Stimulated activated effector memory CD8-positive, alpha-beta T cell treated with anti-CD3 and anti-CD28 coated beads, Interleukin-12 subunit alpha, Interleukin-12 subunit beta, amount 100 ng/mL, for 72 hours (primary cell): ENCODE results near the gene SPRY1.

Source experiments
- ATAC-seq: fragments of 150-1000 bp; cut with Tn5 transposase; 2 replicates; pipeline ENCODE4 v1.10.0; 2021
- DNase-seq, 2 donors: peaks; one replicate each; pipeline ENCODE4 v3.0.0; 2021 to 2022; ENCODE audit warnings: low spot score in 2 of 2
- H3K27ac Mint-ChIP-seq: one replicate; pipeline ENCODE4 v1.8.0; 2022; ENCODE audit warnings: mild to moderate bottlenecking, mixed read lengths
- H3K36me3 Mint-ChIP-seq: one replicate; pipeline ENCODE4 v1.8.0; 2022; ENCODE audit warnings: mild to moderate bottlenecking, mixed read lengths
- H3K4me1 Mint-ChIP-seq: one replicate; pipeline ENCODE4 v1.8.0; 2022; ENCODE audit warnings: mixed read lengths
- H3K4me3 Mint-ChIP-seq: one replicate; pipeline ENCODE4 v1.8.0; 2022; ENCODE audit warnings: mild to moderate bottlenecking, mixed read lengths
- H3K9me3 Mint-ChIP-seq: one replicate; pipeline ENCODE4 v1.8.0; 2022; ENCODE audit warnings: mixed read lengths

SPRY1 gene

GRCh38 chr4:123362103-123362502 lies 34.5 kb upstream of the SPRY1 start:
- no peak for DNase-seq
- Mint-ChIP-seq H3K9me3 (no peaks in the 10 kb centered on the region), H3K4me3 (no peak overlapping the region), H3K4me1 (no peaks in the 10 kb centered on the region), H3K27ac (no peak overlapping the region), H3K36me3 (no peaks in the 10 kb centered on the region)
- no peak for ATAC-seq

GRCh38 chr4:123363729-123364128 lies 32.9 kb upstream of the SPRY1 start:
- H3K9me3 Mint-ChIP-seq: no peaks in the 10 kb centered on the region
- no peak for ATAC-seq
- no peak overlapping the region for H3K27ac Mint-ChIP-seq
- no peaks in the 10 kb centered on the region for H3K4me1 Mint-ChIP-seq
- no peak for DNase-seq
- no peaks in the 10 kb centered on the region for H3K36me3 Mint-ChIP-seq
- H3K4me3 Mint-ChIP-seq: no peak overlapping the region

- H3K4me1 Mint-ChIP-seq: no peaks in the 10 kb centered on the region
- DNase-seq (no peak), ATAC-seq (no peak)
- no peak overlapping the region for H3K27ac Mint-ChIP-seq
- H3K36me3 Mint-ChIP-seq: no peaks in the 10 kb centered on the region
- no peak overlapping the region for H3K4me3 Mint-ChIP-seq
- H3K9me3 Mint-ChIP-seq: no peaks in the 10 kb centered on the region
These were observed 31.7 kb upstream of the SPRY1 start for GRCh38 chr4:123364906-123365305.

GRCh38 chr4:123365412-123365811 lies 31.2 kb upstream of the SPRY1 start:
- Mint-ChIP-seq H3K36me3 (no peaks in the 10 kb centered on the region), H3K9me3 (no peaks in the 10 kb centered on the region), H3K4me1 (no peaks in the 10 kb centered on the region), H3K27ac (no peak overlapping the region), H3K4me3 (no peak overlapping the region)
- DNase-seq (no peak), ATAC-seq (no peak)

- no peaks in the 10 kb centered on the region for H3K4me1 Mint-ChIP-seq
- DNase-seq: no peak
- no peak overlapping the region for H3K4me3 Mint-ChIP-seq
- no peak for ATAC-seq
- no peaks in the 10 kb centered on the region for H3K36me3 Mint-ChIP-seq
- H3K27ac Mint-ChIP-seq: no peak overlapping the region
- H3K9me3 Mint-ChIP-seq: no peaks in the 10 kb centered on the region
These were observed 30.3 kb upstream of the SPRY1 start for GRCh38 chr4:123366144-123366748.

- H3K27ac Mint-ChIP-seq: no peak overlapping the region
- ATAC-seq: no peak
- H3K36me3 Mint-ChIP-seq: no peaks in the 10 kb centered on the region
- no peak for DNase-seq
- no peaks in the 10 kb centered on the region for H3K4me1 Mint-ChIP-seq
- H3K9me3 Mint-ChIP-seq: no peaks in the 10 kb centered on the region
- no peak overlapping the region for H3K4me3 Mint-ChIP-seq
These were observed 17.8 kb upstream of the SPRY1 start for GRCh38 chr4:123378794-123379193.

GRCh38 chr4:123379392-123379791 lies 17.2 kb upstream of the SPRY1 start:
- DNase-seq (no peak), ATAC-seq (no peak)
- H3K9me3 Mint-ChIP-seq: no peaks in the 10 kb centered on the region
- H3K4me3 Mint-ChIP-seq: no peak overlapping the region
- no peaks in the 10 kb centered on the region for H3K36me3 Mint-ChIP-seq
- no peak overlapping the region for H3K27ac Mint-ChIP-seq
- H3K4me1 Mint-ChIP-seq: no peaks in the 10 kb centered on the region

- no peaks in the 10 kb centered on the region for H3K4me1 Mint-ChIP-seq
- no peak overlapping the region for H3K4me3 Mint-ChIP-seq
- H3K27ac Mint-ChIP-seq: no peak overlapping the region
- no peaks in the 10 kb centered on the region for H3K9me3 Mint-ChIP-seq
- ATAC-seq (peak; percentile 97), DNase-seq (no peak)
- no peaks in the 10 kb centered on the region for H3K36me3 Mint-ChIP-seq
These were observed 15.6 kb upstream of the SPRY1 start for GRCh38 chr4:123380728-123381716.

- no peak overlapping the region for H3K4me3 Mint-ChIP-seq
- H3K4me1 Mint-ChIP-seq: no peaks in the 10 kb centered on the region
- no peaks in the 10 kb centered on the region for H3K9me3 Mint-ChIP-seq
- H3K27ac Mint-ChIP-seq: no peak overlapping the region
- H3K36me3 Mint-ChIP-seq: no peaks in the 10 kb centered on the region
- DNase-seq (no peak), ATAC-seq (no peak)
These were observed 14.6 kb upstream of the SPRY1 start for GRCh38 chr4:123381996-123382395.

GRCh38 chr4:123383566-123383965 lies 13.0 kb upstream of the SPRY1 start:
- Mint-ChIP-seq H3K36me3 (no peaks in the 10 kb centered on the region), H3K4me3 (no peak overlapping the region), H3K4me1 (no peaks in the 10 kb centered on the region), H3K9me3 (no peaks in the 10 kb centered on the region), H3K27ac (no peak overlapping the region)
- no peak for ATAC-seq
- no peak for DNase-seq

GRCh38 chr4:123386609-123387008 lies 10.0 kb upstream of the SPRY1 start:
- H3K36me3 Mint-ChIP-seq: no peaks in the 10 kb centered on the region
- no peak for DNase-seq
- H3K4me3 Mint-ChIP-seq: no peak overlapping the region
- H3K9me3 Mint-ChIP-seq: no peaks in the 10 kb centered on the region
- no peak for ATAC-seq
- H3K4me1 Mint-ChIP-seq: no peaks in the 10 kb centered on the region
- no peak overlapping the region for H3K27ac Mint-ChIP-seq

- ATAC-seq (peak; percentile 24), DNase-seq (no peak)
These were observed 5.6 kb upstream of the SPRY1 start for GRCh38 chr4:123390846-123391456.

GRCh38 chr4:123393721-123394120 lies 2.9 kb upstream of the SPRY1 start:
- ATAC-seq (no peak), DNase-seq (no peak)
- no peak overlapping the region for H3K4me3 Mint-ChIP-seq
- peaks cover 6% of the 10 kb centered on the region for H3K4me1 Mint-ChIP-seq
- H3K27ac Mint-ChIP-seq: no peak overlapping the region
- no peaks in the 10 kb centered on the region for H3K9me3 Mint-ChIP-seq
- peaks cover 18% of the 10 kb centered on the region for H3K36me3 Mint-ChIP-seq

More at GRCh38 chr4:123390846-123391456, 5.6 kb upstream of the SPRY1 start:
- no peaks in the 10 kb centered on the region for H3K4me1 Mint-ChIP-seq
- no peaks in the 10 kb centered on the region for H3K9me3 Mint-ChIP-seq
- H3K36me3 Mint-ChIP-seq: no peaks in the 10 kb centered on the region
- no peak overlapping the region for H3K4me3 Mint-ChIP-seq
- no peak overlapping the region for H3K27ac Mint-ChIP-seq

GRCh38 chr4:123397144-123398065 lies 810 bp downstream of the SPRY1 start:
- DNase-seq: peak; percentile 27 to 70
- peak overlapping the region; percentile 86 for H3K4me3 Mint-ChIP-seq
- H3K27ac Mint-ChIP-seq: peak overlapping the region; percentile 92
- H3K36me3 Mint-ChIP-seq: peaks cover 54% of the 10 kb centered on the region
- no peaks in the 10 kb centered on the region for H3K9me3 Mint-ChIP-seq
- ATAC-seq: peak; percentile 35
- H3K4me1 Mint-ChIP-seq: peaks cover 31% of the 10 kb centered on the region
